Esophagus mucosa (tissue), 1 donor: Measurements from ENCODE around the gene IRF2. TPM values are rescaled to one million over a fixed set of nuclear protein-coding genes. Genes with fewer than 3 reads are reported as not detected.

ENCODE experiments used
- ATAC-seq: fragments of 200-7000 bp; cut with Tn5 transposase; one replicate; pipeline ENCODE4 v1.9.1; 2020
- total RNA-seq: library from RNA; stranded (reverse); gene quantifications from one replicate; pipeline ENCODE4 v1.2.4, GENCODE V29; 2023
- donor health status: DM: yes; HTN: yes; CAD: no.

The IRF2 gene
- total RNA-seq, 1 donor from 2014 or later, result 19.1 TPM

DNA sequence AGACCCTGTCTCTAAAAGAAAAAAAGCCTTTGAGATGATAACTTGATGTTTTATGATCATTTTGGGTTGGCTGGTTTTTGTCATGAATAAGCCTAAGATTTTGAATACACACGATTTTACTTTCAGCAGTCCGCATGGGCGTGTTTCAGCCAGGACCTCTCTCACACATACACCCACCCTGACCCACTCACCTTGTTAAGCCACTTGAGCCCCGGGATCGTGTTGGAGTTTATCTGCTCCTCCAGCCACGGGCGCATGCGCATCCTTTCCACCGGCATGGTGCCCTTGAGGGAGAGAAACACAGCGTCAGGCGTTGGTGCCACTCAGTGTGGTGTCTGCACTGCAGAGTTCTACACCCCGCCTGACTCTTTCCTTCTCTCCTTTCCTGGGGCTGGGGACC, 45.6 kb downstream of the IRF2 start:
- ATAC-seq, result no peak

DNA sequence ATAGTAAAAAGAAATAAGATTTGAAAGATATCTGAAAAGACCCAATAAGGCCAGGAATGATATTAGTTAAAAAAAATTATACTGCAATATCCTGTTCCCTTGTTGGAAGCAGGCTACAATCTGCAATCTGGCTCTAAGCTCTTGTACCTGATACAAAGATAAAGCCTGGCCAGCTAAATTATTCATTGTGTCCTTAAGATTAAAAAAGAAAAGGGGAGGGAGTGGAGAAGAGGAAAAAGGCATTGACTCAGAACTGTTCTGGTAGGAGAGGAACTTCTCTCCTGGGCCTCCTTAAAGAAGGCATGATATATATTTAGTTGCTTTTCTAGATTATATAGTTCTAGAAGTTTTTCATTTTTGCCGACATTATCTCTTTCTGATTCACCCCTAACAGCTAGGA, 46.7 kb downstream of the IRF2 start:
- no peak for ATAC-seq

DNA sequence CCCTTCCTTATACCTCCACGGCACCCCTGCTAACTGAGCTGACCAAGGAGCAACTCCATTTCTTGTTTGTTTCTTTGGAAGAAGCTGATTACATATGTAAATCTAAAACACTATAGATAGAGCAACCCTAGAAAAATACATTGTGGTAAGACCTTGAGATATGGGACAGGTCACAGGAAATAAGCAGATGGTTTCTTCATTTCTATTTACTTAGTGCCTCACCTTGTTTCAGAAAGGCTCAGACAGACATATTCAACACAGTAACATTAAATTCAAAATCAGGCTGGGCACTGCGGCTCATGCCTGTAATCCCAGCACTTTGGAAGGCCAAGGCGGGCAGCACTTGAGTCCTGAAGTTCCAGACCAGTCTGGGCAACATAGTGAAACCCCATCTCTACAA, 47.3 kb downstream of the IRF2 start:
- ATAC-seq, result no peak

DNA sequence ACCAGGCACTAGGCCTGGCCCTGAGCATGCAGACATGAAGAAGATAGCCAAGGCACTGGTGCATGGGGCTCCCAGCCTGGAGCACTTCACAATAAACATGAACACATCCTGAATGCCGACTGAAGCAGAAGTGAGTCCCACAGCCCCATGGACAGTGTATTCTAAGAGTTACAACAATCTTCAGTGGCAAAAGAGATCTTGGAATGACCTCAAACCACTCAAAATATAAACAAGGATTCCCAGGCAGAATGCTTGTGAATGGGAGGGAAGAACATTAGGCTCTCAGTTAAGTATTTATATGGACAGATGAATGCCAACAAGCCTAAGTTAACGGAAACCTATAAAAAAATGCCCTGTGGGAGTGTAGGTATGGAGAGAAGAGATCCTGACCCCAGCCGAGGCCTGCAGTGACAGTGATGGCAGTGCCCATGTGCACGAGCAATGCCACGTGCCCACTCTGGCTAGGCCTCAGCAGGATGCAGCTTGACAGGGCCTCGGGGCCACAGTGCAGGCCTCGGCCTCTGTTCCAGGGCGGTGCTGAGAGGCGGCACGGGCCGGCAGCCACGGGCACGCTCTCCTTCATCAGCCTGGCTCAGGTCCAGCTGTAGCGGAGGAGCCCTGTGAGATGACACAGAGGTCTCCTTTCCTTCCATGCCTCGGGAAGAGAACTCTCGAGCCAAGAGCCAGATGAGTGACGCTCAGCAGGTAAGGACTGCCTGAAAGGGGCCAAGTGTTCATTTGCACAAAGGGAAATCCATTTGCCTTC, 49.2 kb downstream of the IRF2 start:
- ATAC-seq, result peak; percentile 73

DNA sequence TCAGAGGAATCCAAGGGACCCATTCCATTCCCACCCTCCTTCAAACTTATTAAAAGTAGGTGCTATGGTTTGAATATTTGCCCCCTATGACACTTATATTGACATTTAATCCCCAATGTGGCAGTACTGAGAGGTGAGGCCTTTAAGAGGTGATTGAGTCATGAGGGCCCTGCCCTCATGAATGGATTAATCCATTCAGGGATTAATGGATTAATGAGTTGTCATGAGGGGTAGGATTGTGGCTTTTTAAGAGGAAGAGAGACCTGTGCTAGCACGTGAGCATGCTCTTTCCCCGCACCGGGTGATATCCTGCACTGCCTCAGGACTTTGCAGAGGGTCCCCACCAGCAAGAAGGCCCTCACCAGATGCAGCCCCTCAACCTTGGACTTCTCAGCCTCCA, 50.1 kb downstream of the IRF2 start:
- ATAC-seq, result peak; percentile 76

DNA sequence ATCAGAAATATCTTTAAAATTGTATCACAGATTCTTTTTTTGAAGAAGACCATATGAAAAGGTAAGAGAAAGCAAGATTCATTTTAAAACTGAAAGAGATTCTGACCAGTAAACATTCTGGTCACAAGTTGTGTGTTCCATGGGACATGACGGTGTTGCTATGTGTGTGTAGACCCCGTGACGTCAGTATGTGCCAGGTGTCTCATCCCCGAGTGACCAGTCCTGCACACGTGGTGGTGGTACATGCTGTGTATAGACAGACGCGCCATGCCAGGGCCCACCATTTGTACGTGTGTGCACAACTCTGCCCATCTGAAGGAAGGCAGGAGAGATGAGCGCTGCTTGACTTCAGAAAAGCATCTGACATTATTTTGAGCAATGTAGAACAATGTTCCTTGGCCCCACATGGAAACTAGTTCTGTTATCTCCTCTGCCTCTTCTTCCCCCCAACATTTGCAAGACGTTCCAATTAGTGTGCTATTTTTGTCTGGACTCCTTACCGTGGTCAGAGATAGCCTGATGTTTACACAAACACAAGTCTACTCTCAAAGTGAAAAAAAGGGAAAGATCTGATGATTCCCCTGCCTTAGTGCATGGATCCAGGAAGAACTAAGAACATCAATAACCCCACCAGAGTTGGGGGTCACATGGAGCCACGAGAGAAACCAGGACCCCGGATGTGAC, 51.2 kb downstream of the IRF2 start:
- no peak for ATAC-seq

DNA sequence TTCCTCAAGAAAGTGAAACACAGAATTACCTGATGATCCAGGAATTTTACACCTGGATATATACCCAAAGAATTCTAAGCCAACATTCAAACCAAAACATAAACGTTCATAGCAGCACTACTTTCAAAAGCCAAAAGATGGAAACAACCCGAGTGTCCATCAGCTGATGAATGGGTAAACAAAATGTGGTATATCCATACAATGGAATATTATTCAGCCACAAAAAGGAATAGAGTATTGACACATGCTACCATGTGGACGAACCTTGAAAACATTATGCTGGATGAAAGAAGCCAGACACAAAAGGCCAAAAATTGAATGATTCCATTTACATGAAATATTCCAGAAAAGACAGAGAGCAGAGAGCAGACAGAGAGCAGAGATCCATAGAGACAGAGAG, 52.0 kb downstream of the IRF2 start:
- no peak for ATAC-seq

DNA sequence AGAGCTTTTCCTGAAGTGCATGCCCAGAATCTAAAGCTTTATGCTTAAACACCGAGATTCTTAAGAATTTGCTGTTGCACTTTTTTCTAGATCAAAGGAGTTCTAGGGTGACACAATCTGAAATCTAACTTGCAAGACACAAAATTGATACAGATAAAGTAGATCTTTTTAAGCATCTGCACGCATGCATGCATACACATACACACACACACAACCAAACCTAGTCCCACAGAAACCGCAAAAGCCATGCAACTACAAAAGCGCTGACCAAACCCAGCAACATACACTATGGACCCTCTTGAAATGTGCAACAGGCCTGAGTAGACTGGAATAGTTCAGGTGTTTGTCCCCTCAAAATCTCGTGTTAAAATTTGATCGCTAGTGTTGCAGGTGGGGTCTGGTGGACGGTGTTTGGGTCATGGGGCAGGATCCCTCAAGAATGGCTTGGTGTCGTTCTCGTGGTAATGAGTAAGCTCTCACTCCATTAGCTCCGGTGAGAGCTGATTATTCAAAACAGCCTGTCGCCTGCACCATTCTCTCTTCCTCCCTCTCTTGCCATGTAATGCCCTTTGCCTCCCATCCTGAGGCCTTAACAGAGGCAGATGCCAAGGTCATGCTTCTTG, 52.7 kb downstream of the IRF2 start:
- ATAC-seq, result no peak

DNA sequence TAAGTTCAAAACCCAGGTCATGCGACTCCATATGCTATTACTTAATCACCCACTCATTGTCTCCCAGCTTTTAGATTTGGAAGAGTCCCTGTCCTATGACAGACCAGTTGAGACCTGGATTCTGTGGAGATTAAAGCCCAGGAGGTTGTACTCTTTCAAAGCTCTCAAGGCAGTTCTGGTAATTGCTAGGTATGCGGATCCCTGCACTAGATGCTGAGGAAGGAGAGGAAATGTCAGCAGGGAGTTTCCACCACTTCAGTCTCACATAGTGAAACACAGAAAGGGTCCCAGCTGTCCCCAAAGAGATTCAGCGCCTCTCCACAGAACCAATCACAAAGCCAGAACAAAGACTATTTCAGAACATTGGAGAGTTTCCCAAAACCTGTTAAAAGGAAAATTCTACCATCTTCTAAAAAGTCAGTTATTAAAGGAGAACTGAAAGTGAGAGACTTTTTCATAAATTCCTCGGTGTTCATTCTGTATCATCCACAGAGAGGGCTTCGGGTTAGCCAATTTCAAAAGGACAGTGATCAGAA, 53.4 kb downstream of the IRF2 start:
- no peak for ATAC-seq

DNA sequence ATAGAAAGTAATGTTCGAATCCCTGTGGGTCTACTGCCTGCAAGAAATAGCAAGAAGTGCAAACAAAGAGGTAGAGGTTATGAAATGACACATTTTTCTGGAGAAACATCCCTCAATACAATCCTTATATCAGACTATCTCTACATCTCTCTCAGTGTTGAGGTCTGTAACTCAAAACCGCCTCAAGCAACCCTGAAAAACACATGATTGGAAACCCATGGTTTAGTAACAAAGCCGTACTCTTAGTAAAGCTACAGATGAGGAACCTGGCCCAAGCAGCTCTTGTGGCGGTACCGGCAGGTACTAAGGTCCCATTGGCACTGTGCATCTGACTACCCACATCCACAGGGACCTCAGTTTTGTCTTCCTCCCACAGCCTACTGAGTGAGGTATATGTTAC, 53.9 kb downstream of the IRF2 start:
- ATAC-seq, result no peak

DNA sequence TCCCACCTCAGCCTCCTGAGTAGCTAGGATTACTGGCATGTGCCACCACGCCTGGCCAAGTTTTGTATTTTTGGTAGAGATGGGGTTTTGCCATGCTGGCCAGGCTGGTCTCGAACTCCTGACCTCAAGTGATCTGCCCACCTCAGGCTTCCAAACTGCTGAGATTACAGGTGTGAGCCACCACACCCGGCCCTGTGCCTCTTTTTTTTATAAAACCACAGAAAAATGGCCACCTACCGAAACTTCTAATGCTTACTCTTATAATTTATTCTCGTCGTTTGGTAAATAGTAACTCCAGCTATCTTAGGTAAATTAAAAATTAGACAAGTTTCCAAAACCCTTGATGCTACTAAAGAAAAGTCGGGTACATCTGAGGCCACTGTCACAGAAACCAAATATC, 54.4 kb downstream of the IRF2 start:
- no peak for ATAC-seq

DNA sequence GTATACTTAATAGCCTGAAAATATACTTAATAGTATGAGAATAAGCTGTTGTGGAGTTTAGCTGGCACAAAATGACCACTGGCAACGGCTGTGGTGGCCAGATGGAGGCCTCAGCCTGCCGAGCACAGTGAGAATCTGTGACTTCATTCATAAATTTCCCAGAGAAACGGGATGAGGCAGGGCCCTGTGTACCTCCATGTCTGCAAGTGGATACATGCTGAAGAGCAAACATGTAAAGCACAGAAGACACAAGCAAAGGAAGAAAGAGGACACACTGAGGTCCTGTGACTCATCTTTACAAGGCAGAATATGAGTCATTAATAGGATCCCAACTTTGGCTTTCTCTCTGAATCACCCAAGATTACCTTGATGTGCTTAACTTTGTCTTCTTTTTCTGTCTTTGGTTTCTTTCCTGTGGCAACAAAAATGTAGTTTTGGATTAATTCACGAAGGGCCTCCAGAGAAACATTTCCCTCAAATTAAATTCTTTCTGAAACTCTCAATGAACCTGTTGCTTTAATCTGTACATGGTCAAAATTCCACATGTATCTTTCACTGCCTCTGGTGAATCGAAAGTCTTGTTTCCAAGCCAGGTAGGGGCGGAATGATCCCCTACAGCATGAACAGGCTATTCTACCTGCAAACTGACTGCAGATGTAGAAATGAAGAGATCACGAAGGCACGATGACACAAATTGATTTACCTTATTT, 56.4 kb downstream of the IRF2 start:
- peak; percentile 99 for ATAC-seq

DNA sequence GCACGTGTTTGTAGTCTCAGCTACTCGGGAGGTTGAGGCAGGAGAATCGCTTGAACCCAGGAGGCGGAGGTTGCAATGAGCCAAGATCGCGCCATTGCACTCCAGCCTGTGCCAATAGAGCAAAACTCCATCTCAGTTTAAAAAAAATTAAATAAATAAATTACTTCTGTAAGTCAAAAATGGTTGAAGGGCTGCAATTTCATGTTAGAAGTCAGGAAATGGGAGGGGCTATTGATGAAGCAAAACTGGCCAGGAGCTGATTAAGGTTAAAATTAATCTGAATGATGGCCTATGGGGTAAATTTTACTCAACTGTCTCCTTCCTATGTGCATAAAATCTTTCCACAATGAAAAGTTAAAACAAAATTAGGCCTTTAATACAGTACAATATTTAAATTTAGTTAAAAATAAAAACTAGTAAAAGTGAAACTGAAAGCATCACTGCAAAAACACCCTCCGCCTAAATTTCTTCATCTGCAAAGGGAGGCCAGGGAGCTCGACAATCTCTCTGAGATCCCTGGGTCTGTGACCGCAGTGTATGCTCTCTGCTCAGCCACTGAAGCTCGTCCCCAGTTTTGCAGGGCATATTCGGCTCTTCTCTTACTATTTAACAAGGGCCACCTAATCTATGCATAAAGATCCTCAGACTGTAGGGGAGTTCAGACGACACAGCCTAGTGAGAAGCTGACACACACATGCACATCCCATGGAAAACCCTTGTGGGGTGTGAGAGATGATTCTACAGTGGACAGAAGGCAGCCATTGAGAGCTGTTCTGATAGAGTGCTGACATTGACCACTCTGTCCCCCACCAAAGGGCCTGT, 57.2 kb downstream of the IRF2 start:
- peak; percentile 9 for ATAC-seq

DNA sequence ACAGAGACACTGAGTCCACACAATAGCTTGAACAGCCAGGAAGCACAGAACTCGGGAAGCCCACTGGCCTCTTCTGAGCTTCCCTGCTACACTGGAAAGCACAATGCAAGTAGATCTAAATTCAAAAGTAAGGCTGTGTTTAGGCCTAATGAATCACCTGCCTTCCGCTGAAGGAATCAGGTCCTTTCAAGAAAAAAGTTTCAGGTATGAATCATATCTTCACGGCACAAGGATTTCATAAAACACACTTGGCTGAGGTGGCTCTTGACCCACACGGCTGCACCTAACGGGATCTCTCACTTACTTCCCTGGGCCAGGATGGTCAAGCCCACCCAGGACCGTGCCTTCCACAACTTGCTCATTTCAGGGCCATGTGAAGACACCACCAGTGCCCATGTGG, 59.3 kb downstream of the IRF2 start:
- peak; percentile 24 for ATAC-seq

DNA sequence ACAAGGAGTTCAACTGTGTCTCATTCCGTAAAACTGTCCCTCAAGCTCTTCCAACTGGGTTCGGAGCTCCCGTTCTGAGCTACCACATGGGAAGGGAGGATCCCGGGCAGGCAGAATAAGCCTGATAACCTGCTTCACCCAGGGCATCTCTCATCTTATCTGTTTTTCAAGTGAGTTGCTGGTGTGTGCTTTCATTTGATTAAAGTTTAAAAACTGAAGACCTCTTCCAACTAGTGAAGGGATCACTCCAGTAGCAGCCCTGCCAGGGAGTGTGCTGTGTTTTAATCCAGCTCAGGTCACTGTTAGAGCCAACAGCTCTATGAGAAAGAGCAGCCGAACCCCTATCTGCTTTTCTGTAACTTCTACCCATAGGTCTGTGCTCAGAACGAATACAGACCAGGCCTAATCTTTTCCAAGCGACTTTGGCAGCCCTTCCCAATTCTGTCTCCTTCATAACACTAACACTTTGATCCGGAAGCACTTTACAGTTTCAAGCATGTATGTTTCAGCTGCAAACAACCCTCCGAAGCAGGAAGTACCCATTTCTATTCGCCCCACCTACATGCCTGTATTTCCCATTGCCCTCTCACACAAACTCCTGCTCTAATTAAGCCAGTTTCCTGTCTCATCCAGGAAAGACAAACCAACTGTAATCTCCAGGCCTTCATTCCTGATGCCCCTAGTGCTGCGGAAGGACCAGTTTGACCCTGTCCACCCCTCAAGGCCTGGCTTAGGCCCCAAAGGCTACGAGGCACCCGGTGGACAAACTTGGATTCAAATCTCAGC, 60.9 kb downstream of the IRF2 start:
- no peak for ATAC-seq

DNA sequence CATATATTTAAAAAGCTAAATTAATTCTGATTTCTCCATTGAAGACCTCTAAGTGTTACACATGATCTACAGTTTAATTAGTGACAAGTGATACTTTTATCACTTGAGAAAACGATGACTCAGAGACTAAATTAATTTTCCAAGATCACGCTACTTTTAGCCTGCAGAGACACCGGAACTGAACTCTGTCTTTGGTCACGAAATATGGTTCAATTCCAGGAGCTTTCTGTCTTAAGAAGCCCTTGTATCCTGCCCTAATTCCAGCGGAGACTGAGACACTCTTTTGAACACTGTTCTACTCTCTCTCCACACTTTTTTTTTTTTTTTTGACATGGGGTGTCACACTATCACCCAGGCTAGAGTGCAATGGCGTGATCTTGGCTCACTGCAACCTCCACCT, 63.6 kb downstream of the IRF2 start:
- no peak for ATAC-seq

DNA sequence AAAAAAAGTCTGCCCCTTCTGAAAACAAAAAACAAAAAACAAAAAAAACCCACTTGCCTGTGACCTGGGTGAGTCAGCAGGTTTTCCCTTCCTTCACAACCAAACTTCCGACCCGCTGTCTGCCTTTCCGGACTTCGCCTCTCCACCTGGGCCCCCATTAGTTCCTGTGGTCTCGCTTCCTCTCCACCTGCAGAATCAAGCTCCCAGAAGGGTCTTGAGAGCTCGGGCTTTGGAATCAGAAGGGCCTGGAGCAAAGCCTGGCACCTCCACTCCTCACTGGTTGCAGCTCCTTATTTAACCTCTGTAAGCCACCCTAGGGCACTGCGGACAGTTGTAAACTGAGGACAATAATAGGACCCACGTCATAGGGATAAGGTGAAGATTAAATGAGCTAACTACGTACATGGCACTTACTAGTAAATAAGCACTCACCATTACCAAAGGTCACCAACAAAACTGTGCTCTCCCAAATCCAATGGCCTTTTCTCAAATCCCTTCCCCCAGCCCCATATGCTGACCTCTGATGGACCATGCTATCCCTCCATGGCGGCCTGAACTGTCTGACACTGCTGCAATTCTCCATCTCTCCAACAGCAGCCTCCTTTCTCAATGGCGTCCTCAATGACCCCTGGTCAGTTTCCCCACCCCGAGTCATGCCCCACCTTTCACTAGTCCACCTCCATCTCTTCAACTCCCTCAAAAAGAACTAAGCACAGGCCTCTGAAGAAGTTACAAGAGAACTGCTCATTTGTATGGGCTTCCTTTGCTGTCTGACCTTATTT, 64.2 kb downstream of the IRF2 start:
- no peak for ATAC-seq

DNA sequence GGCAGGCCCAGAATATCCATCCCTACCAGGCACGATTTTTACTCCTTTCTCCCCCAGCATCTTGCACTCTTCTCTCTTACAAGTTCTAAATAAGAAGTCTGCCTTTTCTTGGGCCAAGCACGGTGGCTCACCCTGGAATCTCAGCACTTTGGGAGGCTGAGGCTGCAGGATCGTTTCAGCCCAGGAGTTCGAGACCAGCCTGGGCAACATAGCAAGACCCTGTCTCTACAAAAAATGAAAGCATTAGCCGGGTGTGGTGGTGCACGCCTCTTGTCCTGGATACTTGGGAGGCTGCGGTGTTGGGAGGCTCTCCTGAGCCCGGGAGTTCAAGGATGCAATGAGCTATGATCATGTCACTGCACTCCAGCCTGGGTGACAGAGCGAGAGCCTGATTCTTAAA, 64.8 kb downstream of the IRF2 start:
- ATAC-seq, result no peak

DNA sequence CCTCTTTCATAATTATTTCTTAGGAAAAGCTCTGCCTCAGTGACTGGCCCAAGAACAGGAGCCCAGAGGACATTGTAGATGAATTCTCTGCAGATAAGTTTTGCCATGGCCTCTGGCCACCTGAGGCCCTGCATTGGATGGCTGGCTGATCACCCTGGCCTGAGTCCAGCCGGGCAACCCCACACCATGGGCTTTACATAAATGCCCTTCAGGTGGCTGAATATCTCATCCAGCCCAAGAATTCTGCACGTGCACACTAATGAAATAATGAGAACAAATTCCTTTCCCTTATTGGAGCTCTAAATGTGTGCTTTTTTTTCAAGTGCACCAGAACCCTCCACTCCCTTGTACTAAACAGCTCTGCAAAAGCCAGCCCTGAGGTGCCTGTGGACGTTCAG, 65.7 kb downstream of the IRF2 start:
- ATAC-seq, result no peak

DNA sequence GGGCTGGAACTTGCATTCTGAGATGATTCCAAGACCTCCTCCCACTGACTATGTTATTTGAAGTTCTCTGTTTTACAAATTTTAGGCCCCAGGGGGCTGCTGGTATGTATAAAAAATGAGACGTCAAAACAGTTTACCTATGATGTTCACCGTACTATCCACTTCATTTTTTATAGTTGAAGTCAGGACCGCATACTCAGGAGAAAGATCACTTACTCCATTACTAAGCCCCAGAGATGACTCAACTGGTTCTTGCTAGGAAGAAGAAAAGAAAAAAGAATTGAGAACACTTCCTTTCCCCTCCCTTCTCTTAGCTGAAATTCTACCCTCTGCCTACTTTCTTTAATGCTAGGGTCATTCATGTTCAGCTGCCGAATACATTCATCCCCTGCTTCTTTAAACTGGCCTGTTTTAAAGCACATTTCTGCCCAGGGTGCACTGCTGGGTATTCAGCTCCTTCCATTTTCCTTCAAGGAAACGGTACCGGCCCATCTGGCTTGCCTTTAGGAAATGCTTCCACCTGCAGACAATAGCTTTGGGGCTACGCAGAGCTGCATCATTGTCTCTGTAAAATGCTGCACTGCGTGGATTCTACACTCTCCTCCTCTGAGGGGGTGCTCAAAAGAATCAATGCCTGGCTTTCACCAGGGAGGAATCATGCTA, 66.2 kb downstream of the IRF2 start:
- ATAC-seq, result peak; percentile 62
